ENCODE results near the gene MAST1. TPM values are rescaled to one million over a fixed set of nuclear protein-coding genes. Genes with fewer than 3 reads are reported as not detected.
A peak's percentile ranks its signal among the peaks of the same experiment; 100 is the strongest.

MAST1 gene
- polyA plus RNA-seq, 2 of the 4 experiments (the other 2 are of a cell fraction), result 1.4 to 2.2 TPM

- TF ChIP-seq CHD2 (IDR thresholded peaks at IDR 0.05; ENCODE audit: low read length, partially characterized antibody) (peak; percentile 72), NPAS2 (CRISPR knock-in tag; IDR thresholded peaks at IDR 0.05; ENCODE audit: borderline replicate concordance) (no peak), TP53 (CRISPR knock-in tag; IDR thresholded peaks at IDR 0.05) (peak; percentile 98), HOXA7 (CRISPR knock-in tag; IDR thresholded peaks at IDR 0.05) (peak; percentile 99), HDAC2 (IDR thresholded peaks at IDR 0.05) (no peak), POLR2A (IDR thresholded peaks at IDR 0.05; ENCODE audit: low read length) (peak; percentile 34), MAX (IDR thresholded peaks at IDR 0.05) (peak; percentile 92), HMGXB4 (CRISPR knock-in tag; IDR thresholded peaks at IDR 0.05; ENCODE audit: borderline replicate concordance) (peak; percentile 97), JUNB (IDR thresholded peaks at IDR 0.05) (no peak), CEBPB (IDR thresholded peaks at IDR 0.05) (no peak), RCOR1 (IDR thresholded peaks at IDR 0.05; ENCODE audit: low read depth, low read length) (no peak), KDM5A (IDR thresholded peaks at IDR 0.05) (no peak), PBX3 (IDR thresholded peaks at IDR 0.05) (peak; percentile 79), JUN (IDR thresholded peaks at IDR 0.05) (peak; percentile 94 to 96; a peak in 4 of 5 replicates), E2F6 (IDR thresholded peaks at IDR 0.05; ENCODE audit: borderline replicate concordance, low read depth) (peak; percentile 90), HES2 (IDR thresholded peaks at IDR 0.05) (no peak), ZSCAN20 (CRISPR knock-in tag; IDR thresholded peaks at IDR 0.05) (no peak), TFCP2L1 (CRISPR knock-in tag; IDR thresholded peaks at IDR 0.05) (peak; percentile 99), EHMT2 (IDR thresholded peaks at IDR 0.05; ENCODE audit: low read depth) (no peak), REST (IDR thresholded peaks at IDR 0.05) (peak; percentile 35; the same call in 1 of the 2 replicates), RFX5 (IDR thresholded peaks at IDR 0.05) (peak; percentile 87), MAFK (IDR thresholded peaks at IDR 0.05; ENCODE audit: partially characterized antibody) (no peak), FOSB (CRISPR knock-in tag; IDR thresholded peaks at IDR 0.05) (peak; percentile 97), SMC3 (IDR thresholded peaks at IDR 0.05) (peak; percentile 16; the same call in 1 of the 3 replicates), HOXB13 (CRISPR knock-in tag; IDR thresholded peaks at IDR 0.05; ENCODE audit: low read depth) (no peak), NR3C1 (IDR thresholded peaks at IDR 0.05) (no peak), CBX8 (IDR thresholded peaks at IDR 0.05) (no peak), ZC3H11A (IDR thresholded peaks at IDR 0.05) (no peak), CBX2 (IDR thresholded peaks at IDR 0.05; ENCODE audit: borderline replicate concordance, low read depth) (no peak), NFE2L2 (conservative IDR thresholded peaks at IDR 0.05; ENCODE audit: low read length) (no peak; the same call in 1 of the 2 replicates)
These were observed 44.8 kb upstream of the MAST1 start (continued) for GRCh38 chr19:12793290-12794195.

All from A549 (cell line).